GM18499 (cell line): ENCODE measurements around the gene CLIC3.

Source experiments
- ATAC-seq: cut with Tn5 transposase; IDR thresholded peaks from one replicate; pipeline ENCODE4 v1.9.1; 2021; ENCODE audit warnings: moderate number of reproducible peaks; ENCODE audit not compliant: insufficient read depth, unreplicated experiment

CLIC3 gene

GRCh38 chr9:136984464-136985026 is 11.8 kb downstream of the CLIC3 start:
- no peak for ATAC-seq

GRCh38 chr9:136983656-136984314 is 12.6 kb downstream of the CLIC3 start:
- ATAC-seq = no peak

- ATAC-seq = no peak
Measured at GRCh38 chr9:136983167-136983566, 13.2 kb downstream of the CLIC3 start.

GRCh38 chr9:136982232-136983051 is 13.9 kb downstream of the CLIC3 start, which contains the start of gene LCNL1:
Gene LCNL1 (plus strand): TSS chr9:136982993. CDS start chr9:136983587, 594 bp downstream.
- no peak for ATAC-seq

GRCh38 chr9:136981588-136982231 is 14.7 kb downstream of the CLIC3 start:
- ATAC-seq = no peak

- no peak for ATAC-seq
Measured at GRCh38 chr9:136980669-136981478, 15.5 kb downstream of the CLIC3 start.

- no peak for ATAC-seq
Measured at GRCh38 chr9:136979769-136980587, 16.4 kb downstream of the CLIC3 start.

GRCh38 chr9:136978865-136979544 is 17.4 kb downstream of the CLIC3 start:
- no peak for ATAC-seq

GRCh38 chr9:136978073-136978864 is 18.1 kb downstream of the CLIC3 start:
- no peak for ATAC-seq

GRCh38 chr9:136977649-136978072 is 18.7 kb downstream of the CLIC3 start:
- no peak for ATAC-seq

- ATAC-seq = no peak
Measured at GRCh38 chr9:136977223-136977622, 19.1 kb downstream of the CLIC3 start, which contains the start of gene PTGDS. Gene PTGDS (plus strand): TSS chr9:136977504. CDS start chr9:136977579, 75 bp downstream.

- no peak for ATAC-seq
Measured at GRCh38 chr9:136975644-136976043, 20.7 kb downstream of the CLIC3 start.

GRCh38 chr9:136974817-136975535 is 21.4 kb downstream of the CLIC3 start:
- no peak for ATAC-seq

- ATAC-seq = no peak
Measured at GRCh38 chr9:136973618-136974617, 22.4 kb downstream of the CLIC3 start.

- ATAC-seq = no peak
Measured at GRCh38 chr9:136972743-136973142, 23.6 kb downstream of the CLIC3 start.

- ATAC-seq = no peak
Measured at GRCh38 chr9:136972335-136972734, 24.0 kb downstream of the CLIC3 start.
